SK-N-SH (cell line): Measurements from ENCODE around the gene KIAA0513. TPM values are rescaled to one million over a fixed set of nuclear protein-coding genes. Genes with fewer than 3 reads are reported as not detected.

Experiments
- CTCF ChIA-PET: fragments of 300-600, 350-600 bp; formaldehyde crosslinking; extraction: SDS; loops from one replicate; lab custom pipeline; 2021; lab: Yijun Ruan, JAX
- POLR2A ChIA-PET: fragments of 350-600 bp; sonication (Branson Sonifier 250); formaldehyde crosslinking; extraction: SDS; loops from one replicate; lab custom pipeline; 2020; ENCODE audit warnings: antibody characterized with exemption, inconsistent platforms; lab: Yijun Ruan, JAX
- DNase-seq: peaks from one replicate; pipeline ENCODE4 v3.0.0; 2012
- H2AFZ ChIP-seq: fragments of 200-600 bp; sonication (generic); 2 replicates; pipeline ENCODE4 v1.8.1; 2016; ENCODE audit warnings: antibody characterized with exemption, mild to moderate bottlenecking, low read depth
- H3F3A ChIP-seq: fragments of 200-600 bp; sonication (generic); replicated peaks from 2 replicates; pipeline ENCODE3; 2016; ENCODE audit warnings: antibody characterized with exemption, mild to moderate bottlenecking; ENCODE audit not compliant: insufficient read depth
- H3K27ac ChIP-seq, 2 experiments: fragments of 200-500 bp in 1 of 2; fragments of 200-600 bp in 1 of 2; sonication (Bioruptor generic) in 1 of 2; sonication (generic), shearing (Covaris generic) in 1 of 2; 2 replicates each; pipeline versions ENCODE4 v1.5.1 to v1.6.1; 2014 to 2016; ENCODE audit warnings: low read depth in 2 of 2, inconsistent platforms in 1 of 2, low read length in 1 of 2, mild to moderate bottlenecking in 1 of 2, mixed read lengths in 1 of 2
- H3K27me3 ChIP-seq: fragments of 200-600 bp; sonication (generic), shearing (Covaris generic); 2 replicates; pipeline ENCODE4 v1.6.1; 2016; ENCODE audit warnings: mixed run types; ENCODE audit not compliant: insufficient read depth
- H3K36me3 ChIP-seq, 2 experiments: fragments of 200-500 bp in 1 of 2; fragments of 200-600 bp in 1 of 2; sonication (Bioruptor generic) in 1 of 2; sonication (generic) in 1 of 2; replicated peaks in 1 of 2; 2 replicates each; pipeline versions ENCODE3 to v1.5.1; 2014 to 2016; ENCODE audit warnings: low read length in 1 of 2, mild to moderate bottlenecking in 1 of 2; ENCODE audit not compliant: insufficient read depth in 2 of 2, control insufficient read depth in 1 of 2
- H3K4me1 ChIP-seq, 2 experiments: fragments of 200-500 bp in 1 of 2; fragments of 200-600 bp in 1 of 2; sonication (Bioruptor generic) in 1 of 2; sonication (generic), shearing (Covaris generic) in 1 of 2; 2 replicates each; pipeline versions ENCODE4 v1.5.1 to v1.6.1; 2014 to 2016; ENCODE audit warnings: low read depth in 1 of 2, low read length in 1 of 2, mixed run types in 1 of 2; ENCODE audit not compliant: insufficient read depth in 2 of 2, control insufficient read depth in 1 of 2
- H3K4me2 ChIP-seq: fragments of 200-600 bp; sonication (generic), shearing (Covaris generic); 2 replicates; pipeline ENCODE4 v1.6.1; 2017; ENCODE audit warnings: mixed run types
- H3K4me3 ChIP-seq, 2 experiments: fragments of 200-500 bp in 1 of 2; fragments of 200-600 bp in 1 of 2; sonication (Bioruptor generic) in 1 of 2; sonication (generic), shearing (Covaris generic) in 1 of 2; 2 replicates each; pipeline versions ENCODE4 v1.5.1 to v1.8.1; 2014 to 2016; ENCODE audit warnings: low read depth in 2 of 2, inconsistent platforms in 1 of 2, low read length in 1 of 2, mild to moderate bottlenecking in 1 of 2, mixed read lengths in 1 of 2, moderate library complexity in 1 of 2
- H3K79me2 ChIP-seq: fragments of 200-600 bp; sonication (generic); 2 replicates; pipeline ENCODE4 v1.8.1; 2017; ENCODE audit warnings: mild to moderate bottlenecking; ENCODE audit not compliant: insufficient read depth
- H3K9ac ChIP-seq: fragments of 200-600 bp; sonication (generic); 2 replicates; pipeline ENCODE4 v1.6.1; 2017; ENCODE audit warnings: mixed run types
- H3K9me2 ChIP-seq: fragments of 200-600 bp; sonication (generic); 2 replicates; pipeline ENCODE4 v1.6.1; 2017; ENCODE audit warnings: mixed run types
- H3K9me3 ChIP-seq: fragments of 200-600 bp; sonication (generic); 2 replicates; pipeline ENCODE4 v1.6.1; 2017; ENCODE audit warnings: mixed run types, mild to moderate bottlenecking, moderate library complexity
- H4K20me1 ChIP-seq: fragments of 200-600 bp; sonication (generic); 2 replicates; pipeline ENCODE4 v1.6.1; 2017; ENCODE audit warnings: mild to moderate bottlenecking, mixed run types; ENCODE audit not compliant: insufficient read depth
- CHD2 ChIP-seq: fragments of 150-350 bp; IDR thresholded peaks from 2 replicates; pipeline ENCODE4 v1.6.1; 2018; ENCODE audit warnings: low read length; ENCODE audit not compliant: partially characterized antibody
- CTCF ChIP-seq: fragments of 200-600 bp; sonication (generic); IDR thresholded peaks from 2 replicates; pipeline ENCODE4 v1.6.1; 2017; ENCODE audit warnings: antibody characterized with exemption, mild to moderate bottlenecking, moderate library complexity
- EZH2phosphoT487 ChIP-seq: fragments of 200-600 bp; sonication (generic); IDR thresholded peaks from 2 replicates; pipeline ENCODE4 v1.6.1; 2017; ENCODE audit warnings: low read depth, mixed run types, mild to moderate bottlenecking, antibody characterized with exemption, moderate library complexity, borderline replicate concordance
- JUND ChIP-seq: IDR thresholded peaks from 2 replicates; pipeline ENCODE4 v1.4.0; 2012
- MAX ChIP-seq: IDR thresholded peaks from 2 replicates; pipeline ENCODE4 v1.4.0; 2012; ENCODE audit warnings: low read depth
- POLR2AphosphoS5 ChIP-seq: IDR thresholded peaks from 2 replicates; pipeline ENCODE4 v1.6.1; 2012; ENCODE audit warnings: low read depth, low read length
- REST ChIP-seq: IDR thresholded peaks from 2 replicates; pipeline ENCODE4 v1.6.1; 2012; ENCODE audit warnings: mild to moderate bottlenecking, low read depth, low read length, moderate library complexity
- RFX5 ChIP-seq: IDR thresholded peaks from 2 replicates; pipeline ENCODE4 v1.6.1; 2012; ENCODE audit warnings: mild to moderate bottlenecking, improper control_type of control experiment, low read length
- SMC3 ChIP-seq: IDR thresholded peaks from 2 replicates; pipeline ENCODE4 v1.6.1; 2012; ENCODE audit warnings: low read depth, low read length, improper control_type of control experiment
- USF1 ChIP-seq: IDR thresholded peaks from 2 replicates; pipeline ENCODE4 v1.4.0; 2012; ENCODE audit warnings: low read depth, borderline replicate concordance
- WGBS: methylation state at CpG from one replicate; pipeline ENCODE4 v1.1.6; 2017; ENCODE audit warnings: low lambda C conversion rate; 5-methylcytosine and 5-hydroxymethylcytosine counted together
- polyA plus RNA-seq, 3 experiments: library from polyadenylated mRNA; depleted of rRNA; stranded (reverse); fragments of >200 nt; gene quantifications; 2 replicates each; pipeline ENCODE4 v1.2.3, GENCODE V29; 2012

The KIAA0513 gene
- polyA plus RNA-seq, 1 of the 3 experiments (the other 2 are of a cell fraction) = 6.5 TPM

GRCh38 chr16:85065099-85065498 lies 37.5 kb downstream of the KIAA0513 start (continued):
- TF ChIP-seq CTCF = no peak

- WGBS = 97% methylated on average over 10 of the region's 12 CpGs
- H2AFZ ChIP-seq = no peak overlapping the region
- H3K4me2 ChIP-seq = no peak overlapping the region
- no peak overlapping the region for H3K4me3 ChIP-seq
- H3K9me3 ChIP-seq = no peaks in the 10 kb centered on the region
- DNase-seq = no peak
- no peak for TF ChIP-seq EZH2phosphoT487
- no peak for TF ChIP-seq RFX5
- no peak for TF ChIP-seq POLR2AphosphoS5
- no peak for TF ChIP-seq CHD2
- no peak for TF ChIP-seq REST
- no peak for TF ChIP-seq SMC3
- no peak for TF ChIP-seq USF1
- TF ChIP-seq MAX = no peak
- TF ChIP-seq JUND = no peak
- H3K9me2 ChIP-seq = no peaks in the 10 kb centered on the region
- no peak overlapping the region for H3K27ac ChIP-seq
- POLR2A ChIA-PET = no interaction called here
- H4K20me1 ChIP-seq = no peaks in the 10 kb centered on the region
- no peak overlapping the region for H3K9ac ChIP-seq
- H3K79me2 ChIP-seq = no peaks in the 10 kb centered on the region
- H3F3A ChIP-seq = no peaks in the 10 kb centered on the region
- peaks cover 0 to 2% of the 10 kb centered on the region in 2 experiments for H3K36me3 ChIP-seq
- H3K27me3 ChIP-seq = no peaks in the 10 kb centered on the region
- CTCF ChIA-PET = interaction anchor here (0.9 to 1.5 kb wide), 2 partner anchors 10 to 39 kb away, joined by 3 to 5 read pairs; partner anchors contain the start of gene KIAA0513
- H3K4me1 ChIP-seq = no peaks in the 10 kb centered on the region
Measured at GRCh38 chr16:85066346-85066885, 38.8 kb downstream of the KIAA0513 start.
